Measurements from ENCODE around the gene MAGI2.

DNA sequence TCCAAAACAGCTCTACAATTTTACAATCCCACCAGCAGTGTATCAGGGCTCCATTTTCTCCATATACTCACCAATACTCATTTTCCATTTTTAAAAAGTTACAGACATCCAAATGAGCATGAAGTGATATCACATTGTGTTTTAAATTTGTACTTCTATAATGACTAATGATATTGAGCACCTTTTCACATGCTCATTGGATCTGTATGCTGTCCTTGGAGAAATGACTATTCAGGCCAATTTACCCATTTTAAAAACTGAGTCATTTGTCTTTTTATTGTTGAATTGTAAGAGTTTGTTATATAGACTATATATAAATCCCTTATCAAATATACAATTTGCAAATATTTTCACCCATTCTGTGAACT lies 162.0 kb downstream of the MAGI2 start:
- no peak for TF ChIP-seq TCF7L2 (IDR thresholded peaks at IDR 0.05; ENCODE audit: borderline replicate concordance, extremely low read depth, insufficient read depth, insufficient read length)
- TF ChIP-seq POLR2A (IDR thresholded peaks at IDR 0.05; ENCODE audit: borderline replicate concordance, extremely low read depth, insufficient read depth, insufficient read length) = no peak
